Loucy (cell line): ENCODE data around the gene KRTAP4-11.
A peak's percentile ranks its signal among the peaks of the same experiment; 100 is the strongest.
"Not testable (repeated sequence)": the region's sequence is repeated elsewhere in the genome, so short reads cannot be mapped to it uniquely, and the experiment has no call there.

Experiments
- H2AFZ ChIP-seq: fragments of 200-600 bp; sonication (generic); 2 replicates; pipeline ENCODE4 v1.6.0; 2016; ENCODE audit warnings: antibody characterized with exemption, mild to moderate bottlenecking, low read length, moderate library complexity
- H3F3A ChIP-seq: fragments of 200-600 bp; 2 replicates; pipeline ENCODE4 v1.6.0; 2016; ENCODE audit warnings: antibody characterized with exemption, low read depth, mild to moderate bottlenecking
- H3K27me3 ChIP-seq: fragments of 200-600 bp; sonication (generic); 2 replicates; pipeline ENCODE4 v1.6.1; 2014; ENCODE audit warnings: low read length, mild to moderate bottlenecking; ENCODE audit not compliant: insufficient read depth, poor library complexity, severe bottlenecking
- H3K36me3 ChIP-seq: fragments of 200-600 bp; sonication (generic); 2 replicates; pipeline ENCODE4 v1.6.1; 2016; ENCODE audit warnings: low read length; ENCODE audit not compliant: insufficient read depth
- H3K4me1 ChIP-seq: fragments of 200-600 bp; sonication (generic); 2 replicates; pipeline ENCODE4 v1.5.1; 2014; ENCODE audit warnings: low read length, mild to moderate bottlenecking; ENCODE audit not compliant: insufficient read depth, poor library complexity, severe bottlenecking
- H3K4me2 ChIP-seq: fragments of 200-600 bp; sonication (generic); 2 replicates; pipeline ENCODE4 v1.6.0; 2014; ENCODE audit warnings: antibody characterized with exemption, low read length, low read depth, mild to moderate bottlenecking; ENCODE audit not compliant: poor library complexity, severe bottlenecking
- H3K4me3 ChIP-seq: fragments of 200-600 bp; sonication (generic); 2 replicates; pipeline ENCODE4 v1.5.1; 2014; ENCODE audit warnings: low read length, mild to moderate bottlenecking, mixed read lengths; ENCODE audit not compliant: poor library complexity, severe bottlenecking
- H3K79me2 ChIP-seq: fragments of 200-600 bp; sonication (generic); 2 replicates; pipeline ENCODE4 v1.6.1; 2014; ENCODE audit warnings: low read length; ENCODE audit not compliant: insufficient read depth
- H3K9ac ChIP-seq: fragments of 200-600 bp; sonication (generic); 2 replicates; pipeline ENCODE4 v1.6.0; 2014; ENCODE audit warnings: mild to moderate bottlenecking, low read depth, low read length, moderate library complexity; ENCODE audit not compliant: poor library complexity, severe bottlenecking
- H3K9me2 ChIP-seq: fragments of 200-600 bp; sonication (generic); replicated peaks from 2 replicates; pipeline ENCODE4 v1.6.1; 2016; ENCODE audit warnings: low read depth, low read length, mixed read lengths
- H3K9me3 ChIP-seq: fragments of 200-600 bp; sonication (generic); 2 replicates; pipeline ENCODE4 v1.6.1; 2014; ENCODE audit warnings: mild to moderate bottlenecking, antibody characterized with exemption, low read length, low read depth; ENCODE audit not compliant: insufficient read depth
- H4K20me1 ChIP-seq: fragments of 200-600 bp; sonication (generic); 2 replicates; pipeline ENCODE4 v1.6.0; 2014; ENCODE audit warnings: antibody characterized with exemption, low read length, mild to moderate bottlenecking; ENCODE audit not compliant: insufficient read depth, poor library complexity, severe bottlenecking
- EZH2phosphoT487 ChIP-seq: fragments of 200-600 bp; IDR thresholded peaks from 2 replicates; pipeline ENCODE4 v1.6.1; 2018; ENCODE audit warnings: antibody characterized with exemption, mild to moderate bottlenecking, moderate library complexity, borderline replicate concordance
- TF ChIP-seq, protein P1 (sequence below): fragments of 200-600 bp; sonication (generic); conservative IDR thresholded peaks from 2 replicates; pipeline ENCODE4 v1.5.1; 2014; ENCODE audit warnings: mild to moderate bottlenecking, antibody characterized with exemption, low read length

The KRTAP4-11 gene

DNA sequence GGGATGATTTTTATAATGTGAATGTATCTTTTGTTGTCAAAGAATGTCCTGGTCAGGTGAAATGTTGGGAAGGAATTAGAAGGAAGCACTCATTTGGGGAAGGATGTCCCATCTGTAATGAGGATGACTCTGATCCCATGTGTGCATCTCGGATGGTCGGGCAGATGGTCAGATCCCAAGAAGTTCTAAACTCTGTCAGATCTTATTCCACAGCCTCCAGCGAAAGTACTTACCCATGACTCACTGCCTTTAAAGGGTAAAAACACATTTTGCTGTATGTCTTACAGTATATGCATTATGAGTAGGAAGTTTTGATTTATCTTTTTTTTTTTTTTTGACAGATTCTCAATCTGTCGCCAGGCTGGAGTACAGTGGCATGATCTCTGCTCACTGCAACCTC is 548 bp upstream of the KRTAP4-11 start:
- no peak for TF ChIP-seq EZH2phosphoT487
- TF ChIP-seq, protein P1, sequence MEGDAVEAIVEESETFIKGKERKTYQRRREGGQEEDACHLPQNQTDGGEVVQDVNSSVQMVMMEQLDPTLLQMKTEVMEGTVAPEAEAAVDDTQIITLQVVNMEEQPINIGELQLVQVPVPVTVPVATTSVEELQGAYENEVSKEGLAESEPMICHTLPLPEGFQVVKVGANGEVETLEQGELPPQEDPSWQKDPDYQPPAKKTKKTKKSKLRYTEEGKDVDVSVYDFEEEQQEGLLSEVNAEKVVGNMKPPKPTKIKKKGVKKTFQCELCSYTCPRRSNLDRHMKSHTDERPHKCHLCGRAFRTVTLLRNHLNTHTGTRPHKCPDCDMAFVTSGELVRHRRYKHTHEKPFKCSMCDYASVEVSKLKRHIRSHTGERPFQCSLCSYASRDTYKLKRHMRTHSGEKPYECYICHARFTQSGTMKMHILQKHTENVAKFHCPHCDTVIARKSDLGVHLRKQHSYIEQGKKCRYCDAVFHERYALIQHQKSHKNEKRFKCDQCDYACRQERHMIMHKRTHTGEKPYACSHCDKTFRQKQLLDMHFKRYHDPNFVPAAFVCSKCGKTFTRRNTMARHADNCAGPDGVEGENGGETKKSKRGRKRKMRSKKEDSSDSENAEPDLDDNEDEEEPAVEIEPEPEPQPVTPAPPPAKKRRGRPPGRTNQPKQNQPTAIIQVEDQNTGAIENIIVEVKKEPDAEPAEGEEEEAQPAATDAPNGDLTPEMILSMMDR: no peak
- Histone ChIP-seq H2AFZ (no peak overlapping the region), H3F3A (peaks cover 7% of the 10 kb centered on the region; the same call in 1 of the 2 replicates), H3K9me2 (no peaks in the 10 kb centered on the region), H3K4me2 (no peak overlapping the region), H3K79me2 (no peaks in the 10 kb centered on the region), H3K4me1 (peaks cover 55% of the 10 kb centered on the region), H3K4me3 (no peak overlapping the region), H4K20me1 (no peaks in the 10 kb centered on the region), H3K9ac (no peak overlapping the region), H3K27me3 (no peaks in the 10 kb centered on the region), H3K36me3 (no peaks in the 10 kb centered on the region), H3K9me3 (no peaks in the 10 kb centered on the region)

DNA sequence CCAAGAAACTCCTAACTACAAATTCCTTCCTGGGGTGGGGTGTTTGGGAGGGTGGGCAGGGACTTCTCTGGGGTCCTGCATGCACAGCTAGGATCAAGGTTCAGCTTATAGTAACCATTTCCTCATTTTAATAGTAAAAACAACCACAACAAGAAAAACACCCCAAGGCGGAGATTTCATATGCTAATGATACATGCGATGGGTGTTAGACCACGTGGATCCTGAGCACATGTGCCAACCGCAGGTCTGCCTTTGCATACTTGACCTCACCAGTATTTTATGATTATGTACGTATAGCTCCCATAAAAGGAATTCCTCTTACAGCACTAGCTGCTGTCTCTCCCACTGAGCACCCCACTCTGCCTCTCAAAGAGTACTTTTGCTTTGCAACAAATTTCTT is 1.9 kb downstream of the KRTAP4-11 start:
- Histone ChIP-seq H3F3A (peaks cover 7% of the 10 kb centered on the region; the same call in 1 of the 2 replicates), H3K4me1 (peaks cover 47% of the 10 kb centered on the region), H3K9me3 (peaks cover 11% of the 10 kb centered on the region; the same call in 1 of the 2 replicates), H3K4me2 (peak overlapping the region; percentile 31), H3K9ac (no peak overlapping the region), H3K79me2 (no peaks in the 10 kb centered on the region), H2AFZ (no peak overlapping the region), H3K36me3 (no peaks in the 10 kb centered on the region), H3K4me3 (no peak overlapping the region), H4K20me1 (no peaks in the 10 kb centered on the region), H3K27me3 (no peaks in the 10 kb centered on the region), H3K9me2 (no peaks in the 10 kb centered on the region)
- no peak for TF ChIP-seq EZH2phosphoT487
- TF ChIP-seq, protein P1: no peak

DNA sequence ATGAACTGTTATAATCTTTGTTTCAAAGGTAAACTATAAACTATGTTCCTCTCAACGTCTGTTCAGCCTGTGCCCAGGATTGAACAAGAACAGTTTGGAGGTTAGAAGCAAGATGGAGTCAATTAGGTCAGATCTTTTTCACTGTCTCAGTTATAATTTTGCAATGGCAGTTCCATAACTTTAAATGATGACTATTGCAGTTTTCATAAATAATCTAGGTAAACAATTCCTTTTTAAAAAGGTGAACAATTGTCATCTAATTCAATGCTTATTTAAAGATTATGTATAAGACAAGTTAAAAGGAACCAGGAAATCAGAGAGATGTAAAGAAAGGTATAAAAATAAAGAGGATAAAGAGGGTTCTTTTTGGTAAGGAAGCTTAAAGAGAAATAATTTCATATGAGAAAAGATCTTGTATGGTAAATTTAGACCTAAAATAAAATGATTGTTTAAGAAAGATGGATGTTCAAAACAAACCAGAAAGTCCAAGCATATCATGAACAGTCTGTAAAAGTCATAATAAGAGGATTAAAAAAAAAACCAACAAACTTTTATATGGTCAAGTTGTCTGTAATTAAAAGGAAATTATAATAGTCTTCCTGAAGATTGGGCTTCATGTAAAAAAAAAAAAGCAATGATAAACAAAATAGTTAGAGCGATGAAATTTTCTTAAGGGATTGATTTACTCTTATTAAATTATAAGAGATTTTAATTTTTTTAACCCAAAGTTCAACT is 6.9 kb downstream of the KRTAP4-11 start:
- H3K9me2 ChIP-seq: no peaks in the 10 kb centered on the region
- no peak overlapping the region for H3K4me2 ChIP-seq
- H3K36me3 ChIP-seq: no peaks in the 10 kb centered on the region
- H3F3A ChIP-seq: peaks cover 2% of the 10 kb centered on the region; the same call in 1 of the 2 replicates
- H3K4me3 ChIP-seq: no peak overlapping the region
- H3K79me2 ChIP-seq: no peaks in the 10 kb centered on the region
- TF ChIP-seq EZH2phosphoT487: no peak
- TF ChIP-seq, protein P1: no peak
- peaks cover 32% of the 10 kb centered on the region for H3K4me1 ChIP-seq
- no peaks in the 10 kb centered on the region for H3K27me3 ChIP-seq
- H2AFZ ChIP-seq: no peak overlapping the region
- no peak overlapping the region for H3K9ac ChIP-seq
- H3K9me3 ChIP-seq: peaks cover 11% of the 10 kb centered on the region; the same call in 1 of the 2 replicates
- H4K20me1 ChIP-seq: no peaks in the 10 kb centered on the region

DNA sequence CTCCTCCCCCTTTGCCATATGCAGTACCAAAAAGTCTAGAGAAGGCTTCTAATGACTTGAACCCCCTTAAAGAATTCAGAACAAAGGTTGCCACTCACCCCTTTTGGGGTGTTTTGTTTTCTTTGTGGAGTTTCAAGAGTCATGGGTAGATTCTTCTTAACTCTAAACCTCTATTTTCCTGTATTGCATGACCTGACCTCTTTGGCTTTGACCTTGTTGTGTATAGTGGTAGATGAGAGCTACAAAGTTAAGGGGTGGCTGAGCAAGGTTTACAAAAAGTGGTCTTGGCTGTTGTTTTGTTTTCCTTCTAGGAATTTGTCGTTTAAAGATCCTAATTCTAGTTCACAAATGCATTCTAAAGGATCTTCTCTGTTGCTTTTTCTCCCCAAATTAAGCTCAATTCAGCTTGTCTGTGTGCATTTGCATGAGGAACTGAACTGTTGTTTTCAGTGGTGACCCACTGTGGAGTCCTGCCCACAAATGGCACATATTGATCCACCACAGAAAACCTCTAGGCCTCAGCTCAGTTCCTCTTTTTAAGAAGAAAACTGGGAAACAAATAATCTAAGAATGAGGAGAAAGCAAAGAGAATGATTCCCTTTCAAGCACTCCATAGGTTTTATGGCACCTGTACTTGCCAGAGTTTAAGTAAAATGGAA is 9.3 kb downstream of the KRTAP4-11 start:
- not testable (repeated sequence) for H3K36me3 ChIP-seq, H3K9ac ChIP-seq, H2AFZ ChIP-seq, H3K27me3 ChIP-seq, H3K9me2 ChIP-seq, H4K20me1 ChIP-seq, H3F3A ChIP-seq, H3K79me2 ChIP-seq, H3K4me3 ChIP-seq
- Histone ChIP-seq H3K4me1 (peaks cover 25% of the 10 kb centered on the region), H3K9me3 (peaks cover 11% of the 10 kb centered on the region; the same call in 1 of the 2 replicates), H3K4me2 (peak overlapping the region; percentile 2)
